A673 (cell line): ENCODE data around the gene ASAP2.

Experiments
- CTCF ChIP-seq: fragments of 300-800, 200-600 bp; sonication (generic); conservative IDR thresholded peaks from 2 replicates; pipeline ENCODE4 v1.5.1; 2017; ENCODE audit warnings: low read depth, mild to moderate bottlenecking, antibody characterized with exemption, low read length, moderate library complexity, mixed read lengths
- EZH2 ChIP-seq: fragments of 200-600 bp; sonication (generic); IDR thresholded peaks from 2 replicates; pipeline ENCODE4 v1.6.1; 2017; ENCODE audit warnings: borderline replicate concordance, low read depth, mild to moderate bottlenecking, mixed read lengths, antibody characterized with exemption, low read length; ENCODE audit not compliant: poor library complexity, severe bottlenecking

GRCh38 chr2:9412781-9413180, 206.2 kb downstream of the ASAP2 start:
- TF ChIP-seq CTCF (no peak), EZH2 (no peak)
